GM19328 (cell line): ENCODE results near the gene PAAF1.
"Not testable (repeated sequence)": the region's sequence is repeated elsewhere in the genome, so short reads cannot be mapped to it uniquely, and the experiment has no call there.

Experiments
- ATAC-seq: cut with Tn5 transposase; IDR thresholded peaks from one replicate; pipeline ENCODE4 v1.9.1; 2021; ENCODE audit warnings: mild to moderate bottlenecking, moderate library complexity; ENCODE audit not compliant: unreplicated experiment

PAAF1 gene

DNA sequence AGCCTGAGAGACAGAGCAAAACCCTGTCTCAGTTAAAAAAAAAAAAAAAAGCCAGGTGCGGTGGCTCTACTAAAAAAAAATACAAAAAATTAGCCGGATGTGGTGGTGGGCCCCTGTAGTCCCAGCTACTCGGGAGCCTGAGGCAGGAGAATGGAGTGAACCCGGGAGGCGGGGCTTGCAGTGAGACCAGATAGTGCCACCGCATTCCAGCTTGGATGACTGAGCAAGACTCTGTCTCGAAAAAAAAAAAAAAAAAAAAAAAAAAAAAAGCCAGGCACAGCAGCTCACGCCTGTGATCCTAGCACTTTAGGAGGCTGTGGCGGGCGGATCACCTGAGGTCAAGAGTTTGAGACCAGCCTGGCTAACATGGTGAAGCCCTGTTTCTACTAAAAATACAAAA lies 3.6 kb downstream of the PAAF1 start:
- ATAC-seq: not testable (repeated sequence)

- ATAC-seq: no peak
Observed at GRCh38 chr11:73883856-73884255, 7.1 kb downstream of the PAAF1 start.

DNA sequence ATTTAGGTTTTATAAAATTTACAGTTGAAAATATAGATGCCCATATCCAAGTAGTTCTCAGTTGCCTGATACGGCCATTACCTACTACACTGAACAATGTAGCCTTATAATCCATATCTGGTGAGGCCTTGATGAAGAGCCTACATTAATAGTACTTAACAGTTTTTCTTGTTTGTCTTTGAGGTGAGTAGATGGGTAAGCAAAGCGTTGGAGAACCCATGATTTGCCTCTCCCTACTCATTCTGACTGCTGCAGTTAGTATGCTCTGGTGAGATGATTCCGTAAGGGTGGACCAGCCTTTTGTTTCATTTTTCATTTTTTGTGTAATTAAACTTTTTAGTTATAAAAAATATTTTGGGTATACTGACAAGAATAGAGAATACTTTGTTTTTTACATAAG lies 11.4 kb downstream of the PAAF1 start:
- ATAC-seq: no peak

GRCh38 chr11:73889019-73889418 lies 12.2 kb downstream of the PAAF1 start:
- ATAC-seq: no peak

- no peak for ATAC-seq
Observed at GRCh38 chr11:73889536-73889935, 12.7 kb downstream of the PAAF1 start.

DNA sequence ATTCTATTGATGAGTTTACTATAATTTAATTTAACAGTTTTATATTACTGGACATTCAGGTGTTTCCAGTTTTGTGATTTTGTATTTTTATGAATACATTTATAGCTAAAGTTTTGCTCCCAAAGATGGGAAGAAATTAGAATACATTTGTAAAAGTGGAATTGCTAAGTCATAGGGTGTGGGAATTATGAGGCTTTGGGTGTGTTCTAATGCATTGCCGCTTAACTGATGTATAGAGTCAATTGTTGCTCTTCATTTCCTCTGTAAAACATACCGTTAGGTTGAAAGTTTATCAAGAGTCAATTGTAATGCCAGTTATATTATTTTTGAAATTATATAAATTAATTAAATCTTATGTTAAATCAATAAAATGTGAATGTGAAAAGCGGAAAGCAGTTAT lies 16.2 kb downstream of the PAAF1 start:
- no peak for ATAC-seq

- ATAC-seq: no peak
Observed at GRCh38 chr11:73894725-73895335, 18.0 kb downstream of the PAAF1 start.

DNA sequence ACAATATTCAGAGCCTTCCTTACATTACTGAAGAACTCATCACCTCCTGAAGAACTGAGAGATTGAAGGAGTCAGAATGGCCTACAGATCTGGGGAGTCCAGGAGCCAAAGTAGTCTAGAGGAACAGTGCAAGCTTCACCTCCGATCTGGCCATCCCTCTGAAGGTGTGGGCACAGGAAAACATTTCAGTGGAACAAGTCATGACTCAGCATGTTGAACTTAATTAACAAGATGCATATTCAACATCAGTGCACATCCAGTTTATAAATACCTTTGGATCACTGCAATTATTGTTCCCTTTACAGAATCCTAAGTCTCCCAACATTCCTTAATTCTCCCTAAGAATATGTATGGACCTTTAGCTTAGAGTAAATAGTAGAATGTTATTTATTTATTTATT lies 25.5 kb downstream of the PAAF1 start:
- ATAC-seq: no peak

GRCh38 chr11:73907191-73907590 lies 30.4 kb downstream of the PAAF1 start:
- no peak for ATAC-seq

GRCh38 chr11:73912026-73912425 lies 35.2 kb downstream of the PAAF1 start:
- no peak for ATAC-seq

GRCh38 chr11:73913472-73913871 lies 36.7 kb downstream of the PAAF1 start:
- ATAC-seq: no peak

- no peak for ATAC-seq
Observed at GRCh38 chr11:73914284-73914683, 37.5 kb downstream of the PAAF1 start.

DNA sequence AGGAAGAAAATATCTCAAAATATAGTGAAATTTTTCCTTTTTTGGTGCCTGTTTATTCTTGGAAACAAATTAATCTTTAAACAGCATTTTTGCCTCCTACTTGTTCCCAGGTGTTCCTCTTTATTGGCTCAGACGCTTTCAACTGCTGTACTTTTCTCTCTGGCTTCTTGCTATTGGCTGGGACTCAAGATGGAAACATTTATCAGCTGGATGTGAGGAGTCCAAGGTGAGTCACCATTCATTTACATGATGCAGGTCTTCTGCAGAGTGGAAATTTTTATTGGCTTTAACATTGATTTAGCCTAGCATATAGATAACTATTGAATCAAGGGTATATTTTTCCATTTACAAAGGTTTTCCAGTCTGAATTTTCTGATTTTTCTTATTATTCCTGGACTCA lies 39.6 kb downstream of the PAAF1 start:
- no peak for ATAC-seq

DNA sequence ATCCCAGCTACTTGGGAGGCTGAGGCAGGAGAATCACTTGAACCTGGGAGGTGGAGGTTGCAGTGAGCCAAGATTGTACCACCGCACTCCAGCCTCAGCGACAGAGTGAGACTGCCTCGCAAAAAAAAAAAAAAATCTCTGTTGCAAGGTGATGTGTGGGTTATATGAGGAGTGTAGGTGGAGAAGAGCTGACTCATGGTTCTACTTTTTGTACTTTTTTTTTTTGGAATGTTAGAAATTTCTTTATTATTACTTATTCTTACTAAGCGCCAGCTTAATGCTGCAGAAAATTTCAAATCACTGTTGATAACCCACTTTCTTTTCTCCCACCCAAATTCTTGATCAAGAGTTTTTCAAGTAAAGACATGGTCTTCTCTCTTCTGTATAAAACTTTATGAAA lies 44.4 kb downstream of the PAAF1 start:
- no peak for ATAC-seq

GRCh38 chr11:73929388-73929787 lies 52.6 kb downstream of the PAAF1 start:
- ATAC-seq: no peak

GRCh38 chr11:73931039-73931645 lies 54.3 kb downstream of the PAAF1 start:
- no peak for ATAC-seq

GRCh38 chr11:73931951-73932350 lies 55.2 kb downstream of the PAAF1 start:
- no peak for ATAC-seq

DNA sequence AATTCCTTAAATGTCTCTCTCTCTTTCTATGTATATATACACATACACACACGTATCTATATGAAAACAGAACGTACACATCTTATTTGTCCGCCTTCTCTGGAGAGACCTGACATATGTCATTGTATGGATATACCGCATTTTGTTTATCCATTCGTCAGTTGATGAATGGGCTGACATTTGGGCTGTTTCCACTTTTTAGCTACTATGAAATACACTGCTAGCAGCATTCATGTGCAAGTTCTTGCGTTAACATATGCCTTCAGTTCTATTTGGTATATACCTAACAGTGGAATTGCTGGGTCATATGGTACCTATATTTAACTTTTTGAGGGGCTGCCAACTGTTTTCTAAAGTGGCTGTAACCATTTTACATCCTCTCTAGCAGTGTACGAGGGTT lies 56.0 kb downstream of the PAAF1 start:
- no peak for ATAC-seq

GRCh38 chr11:73936047-73936446 lies 59.2 kb downstream of the PAAF1 start:
- not testable (repeated sequence) for ATAC-seq

DNA sequence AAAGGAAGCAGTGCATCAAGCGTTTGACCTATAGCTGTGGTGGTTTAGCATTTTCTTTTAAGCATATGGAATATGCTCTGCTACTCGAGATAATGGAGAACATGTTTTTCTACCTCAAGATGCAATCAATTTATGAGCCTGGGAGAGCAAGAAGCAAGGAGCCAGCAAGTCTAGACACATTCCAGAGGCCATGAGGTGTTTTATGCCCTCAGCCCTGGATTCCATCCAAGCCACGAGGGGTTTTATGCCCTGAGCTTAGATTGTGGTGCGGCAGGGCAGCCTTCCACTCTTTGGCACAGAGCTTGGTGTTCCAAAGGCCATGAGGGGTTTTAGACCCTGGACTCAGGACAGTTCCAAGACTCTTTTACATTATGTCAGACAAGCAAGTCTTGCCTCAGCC lies 62.3 kb downstream of the PAAF1 start:
- ATAC-seq: no peak

DNA sequence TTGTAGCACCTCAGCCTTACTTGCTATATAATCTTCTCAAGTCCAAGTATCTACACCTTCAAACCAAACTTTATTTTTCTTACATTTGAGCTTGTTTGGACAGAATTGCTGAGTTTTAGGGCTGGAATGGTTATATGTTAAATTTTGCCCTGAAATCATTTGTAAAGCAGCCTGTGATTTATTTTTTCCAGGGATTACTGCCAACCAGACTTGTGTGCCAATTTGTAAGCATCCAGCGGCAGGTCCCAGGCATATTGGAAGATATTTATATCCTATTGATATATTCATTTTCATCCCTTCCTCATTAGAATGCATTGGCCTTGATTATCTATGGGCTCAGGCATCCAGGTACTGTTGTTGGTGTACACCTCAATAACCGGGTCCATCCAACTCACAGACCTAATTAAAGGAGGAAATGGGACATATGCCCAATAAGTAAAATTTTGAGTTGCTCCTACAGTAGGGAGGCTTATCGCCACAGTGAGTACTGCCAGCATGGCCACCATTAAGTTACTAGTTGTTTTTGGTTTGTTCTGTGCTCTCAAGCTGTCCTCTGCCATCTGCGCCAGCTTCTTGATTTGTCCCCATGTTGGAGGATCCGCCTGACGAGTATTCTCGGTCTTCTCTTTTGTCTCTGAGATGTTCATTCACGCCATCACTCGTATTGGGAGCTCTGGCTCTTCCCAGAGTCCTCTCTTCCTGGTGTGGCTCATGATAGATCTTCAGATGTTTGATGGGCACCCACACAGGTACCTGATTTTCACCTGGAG lies 64.2 kb downstream of the PAAF1 start:
- ATAC-seq: no peak

DNA sequence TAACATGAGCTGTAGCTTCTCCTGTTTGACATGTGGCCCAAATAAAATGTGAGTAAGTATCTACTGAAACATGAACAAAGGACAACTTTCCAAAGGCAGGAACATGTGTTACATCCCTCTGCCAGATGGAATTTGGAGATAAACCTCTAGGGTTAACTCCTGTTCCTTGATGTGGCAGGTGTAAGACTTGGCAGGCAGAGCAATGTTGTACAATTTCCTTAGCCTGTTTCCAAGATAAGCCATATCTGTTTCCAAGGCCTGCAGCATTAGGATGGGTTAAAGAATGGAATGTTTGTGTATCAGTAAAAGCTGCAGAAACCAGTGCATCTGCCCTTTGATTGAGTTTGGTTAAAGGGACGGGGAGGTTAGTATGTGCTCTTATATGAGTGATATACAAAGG lies 65.2 kb downstream of the PAAF1 start:
- no peak for ATAC-seq
